ENCODE measurements around the gene AKAP11. TPM values are rescaled to one million over a fixed set of nuclear protein-coding genes. Genes with fewer than 3 reads are reported as not detected.

Gene AKAP11
- total RNA-seq, 1 donor from 2014 or later = 30.6 TPM

DNA sequence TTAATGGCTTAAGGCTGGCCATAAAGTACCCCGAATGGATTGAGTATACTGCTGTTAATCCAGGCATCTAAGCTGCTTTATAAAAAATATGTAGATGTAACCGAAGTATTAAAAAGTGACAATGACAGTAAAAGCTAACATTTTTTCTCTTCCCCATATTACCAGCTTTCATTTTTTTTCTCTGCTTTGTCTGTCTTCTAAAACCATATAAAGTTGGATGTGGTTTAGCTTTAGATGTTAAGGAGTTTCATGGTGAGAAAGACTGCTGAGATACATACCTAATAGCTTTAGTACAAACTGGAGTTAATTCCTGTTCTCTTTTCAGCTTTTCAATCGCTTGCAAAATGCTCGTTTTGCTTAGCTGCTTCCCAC is 838 bp downstream of the AKAP11 start:
- Mint-ChIP-seq H3K4me3 (ENCODE audit: low read depth) (peak overlapping the region; percentile 98), H3K36me3 (ENCODE audit: insufficient read depth) (peaks cover 9% of the 10 kb centered on the region), H3K27ac (peak overlapping the region; percentile 98), H3K9me3 (ENCODE audit: low read depth) (peaks cover 13% of the 10 kb centered on the region), H3K27me3 (no peaks in the 10 kb centered on the region), H3K4me1 (ENCODE audit: low read depth) (peaks cover 25% of the 10 kb centered on the region)
- DNase-seq (ENCODE audit: low spot score, unreplicated experiment) = no peak
- TF ChIP-seq, protein P1, sequence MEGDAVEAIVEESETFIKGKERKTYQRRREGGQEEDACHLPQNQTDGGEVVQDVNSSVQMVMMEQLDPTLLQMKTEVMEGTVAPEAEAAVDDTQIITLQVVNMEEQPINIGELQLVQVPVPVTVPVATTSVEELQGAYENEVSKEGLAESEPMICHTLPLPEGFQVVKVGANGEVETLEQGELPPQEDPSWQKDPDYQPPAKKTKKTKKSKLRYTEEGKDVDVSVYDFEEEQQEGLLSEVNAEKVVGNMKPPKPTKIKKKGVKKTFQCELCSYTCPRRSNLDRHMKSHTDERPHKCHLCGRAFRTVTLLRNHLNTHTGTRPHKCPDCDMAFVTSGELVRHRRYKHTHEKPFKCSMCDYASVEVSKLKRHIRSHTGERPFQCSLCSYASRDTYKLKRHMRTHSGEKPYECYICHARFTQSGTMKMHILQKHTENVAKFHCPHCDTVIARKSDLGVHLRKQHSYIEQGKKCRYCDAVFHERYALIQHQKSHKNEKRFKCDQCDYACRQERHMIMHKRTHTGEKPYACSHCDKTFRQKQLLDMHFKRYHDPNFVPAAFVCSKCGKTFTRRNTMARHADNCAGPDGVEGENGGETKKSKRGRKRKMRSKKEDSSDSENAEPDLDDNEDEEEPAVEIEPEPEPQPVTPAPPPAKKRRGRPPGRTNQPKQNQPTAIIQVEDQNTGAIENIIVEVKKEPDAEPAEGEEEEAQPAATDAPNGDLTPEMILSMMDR (IDR thresholded peaks at IDR 0.05; ENCODE audit: unreplicated experiment) = no peak

DNA sequence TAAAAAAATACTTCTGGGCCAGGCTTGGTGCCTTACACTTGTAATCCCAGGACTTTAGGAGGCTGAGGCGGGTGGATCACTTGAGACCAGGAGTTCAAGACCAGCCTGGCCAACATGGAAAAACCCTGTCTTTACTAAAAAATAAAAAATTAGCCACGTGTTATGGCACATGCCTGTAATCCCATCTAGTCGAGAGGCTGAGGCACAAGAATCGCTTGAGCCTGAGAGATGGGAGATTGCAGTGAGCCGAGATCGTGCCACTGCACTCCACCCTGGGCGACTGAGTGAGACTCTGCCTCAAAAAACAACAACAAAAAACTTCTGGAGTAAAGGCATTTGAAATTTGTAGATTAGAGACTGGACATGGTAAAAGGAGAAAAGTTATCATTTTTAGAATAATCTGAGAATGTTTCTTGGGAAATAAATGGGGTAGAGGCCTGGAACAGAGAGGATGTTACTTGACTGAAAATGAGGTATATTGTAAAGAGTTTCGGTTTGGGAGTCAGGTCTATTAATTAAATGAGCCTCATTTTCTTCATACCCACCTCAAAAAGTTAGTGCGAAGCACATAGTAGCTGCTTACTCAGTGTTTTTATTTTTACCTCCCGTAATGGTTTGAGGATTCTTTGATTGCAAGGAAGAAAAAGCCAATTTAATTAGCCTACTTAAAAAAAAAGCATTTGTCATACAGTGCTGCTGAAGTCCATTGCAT is 2.6 kb downstream of the AKAP11 start:
- TF ChIP-seq, protein P1 (IDR thresholded peaks at IDR 0.05; ENCODE audit: unreplicated experiment) = no peak
- no peak overlapping the region for H3K27ac Mint-ChIP-seq

DNA sequence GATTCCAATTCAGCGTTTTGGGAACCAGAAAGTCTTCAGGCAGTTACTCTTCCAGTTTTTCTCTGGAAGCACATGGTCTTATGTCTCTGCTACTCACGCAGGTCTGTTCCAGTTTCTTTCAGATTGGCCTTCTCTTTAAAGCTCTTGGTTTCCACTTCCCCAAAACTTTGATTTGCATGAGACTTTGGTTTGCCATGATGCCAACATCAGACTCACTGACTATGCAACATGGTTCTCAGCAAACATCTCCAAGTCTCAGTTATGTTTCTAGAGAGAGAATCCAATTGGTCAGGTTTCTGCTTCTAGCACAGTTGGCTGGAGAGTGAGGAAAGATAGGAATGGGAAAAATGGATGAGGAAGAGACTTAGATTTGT is 3.1 kb downstream of the AKAP11 start:
- peaks cover 12% of the 10 kb centered on the region for H3K9me3 Mint-ChIP-seq (ENCODE audit: low read depth)
- H3K27ac Mint-ChIP-seq = no peak overlapping the region
- TF ChIP-seq, protein P1 (IDR thresholded peaks at IDR 0.05; ENCODE audit: unreplicated experiment) = no peak
- peaks cover 9% of the 10 kb centered on the region for H3K36me3 Mint-ChIP-seq (ENCODE audit: insufficient read depth)
- no peak for DNase-seq (ENCODE audit: low spot score, unreplicated experiment)
- no peak overlapping the region for H3K4me3 Mint-ChIP-seq (ENCODE audit: low read depth)
- H3K4me1 Mint-ChIP-seq (ENCODE audit: low read depth) = peaks cover 22% of the 10 kb centered on the region
- H3K27me3 Mint-ChIP-seq = no peaks in the 10 kb centered on the region

More for the DNA sequence above, 2.6 kb downstream of the AKAP11 start:
- H3K4me3 Mint-ChIP-seq (ENCODE audit: low read depth) = no peak overlapping the region
- no peaks in the 10 kb centered on the region for H3K27me3 Mint-ChIP-seq
- H3K9me3 Mint-ChIP-seq (ENCODE audit: low read depth) = peaks cover 13% of the 10 kb centered on the region
- peaks cover 22% of the 10 kb centered on the region for H3K4me1 Mint-ChIP-seq (ENCODE audit: low read depth)
- H3K36me3 Mint-ChIP-seq (ENCODE audit: insufficient read depth) = peaks cover 9% of the 10 kb centered on the region
- DNase-seq (ENCODE audit: low spot score, unreplicated experiment) = no peak

DNA sequence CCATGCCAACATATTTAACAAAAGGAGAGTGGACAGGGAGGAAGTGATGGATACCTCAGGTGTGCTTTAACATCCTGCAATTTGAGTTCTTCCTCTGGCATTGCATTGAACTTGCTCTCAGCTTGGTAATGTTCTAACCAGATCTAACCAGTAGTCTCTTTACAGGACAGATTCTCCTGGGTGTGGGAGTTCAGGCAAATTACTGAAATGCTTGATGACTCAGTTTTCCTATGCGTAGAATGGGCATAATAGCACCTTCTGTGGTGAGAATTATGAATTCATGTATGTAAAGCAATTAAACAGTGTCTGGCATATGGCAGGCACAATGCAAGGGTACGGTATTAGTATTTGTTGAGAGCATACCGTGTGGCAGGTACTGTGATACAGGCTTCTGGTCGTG is 3.6 kb downstream of the AKAP11 start:
- no peak overlapping the region for H3K27ac Mint-ChIP-seq
- peaks cover 5% of the 10 kb centered on the region for H3K36me3 Mint-ChIP-seq (ENCODE audit: insufficient read depth)
- H3K4me1 Mint-ChIP-seq (ENCODE audit: low read depth) = peaks cover 22% of the 10 kb centered on the region
- no peak overlapping the region for H3K4me3 Mint-ChIP-seq (ENCODE audit: low read depth)
- H3K9me3 Mint-ChIP-seq (ENCODE audit: low read depth) = peaks cover 8% of the 10 kb centered on the region
- no peaks in the 10 kb centered on the region for H3K27me3 Mint-ChIP-seq
- DNase-seq (ENCODE audit: low spot score, unreplicated experiment) = no peak
- TF ChIP-seq, protein P1 (IDR thresholded peaks at IDR 0.05; ENCODE audit: unreplicated experiment) = no peak

- H3K27ac Mint-ChIP-seq = no peak overlapping the region
- peaks cover 22% of the 10 kb centered on the region for H3K4me1 Mint-ChIP-seq (ENCODE audit: low read depth)
- H3K9me3 Mint-ChIP-seq (ENCODE audit: low read depth) = no peaks in the 10 kb centered on the region
- no peaks in the 10 kb centered on the region for H3K27me3 Mint-ChIP-seq
- H3K36me3 Mint-ChIP-seq (ENCODE audit: insufficient read depth) = no peaks in the 10 kb centered on the region
- no peak overlapping the region for H3K4me3 Mint-ChIP-seq (ENCODE audit: low read depth)
- DNase-seq (ENCODE audit: low spot score, unreplicated experiment) = no peak
- TF ChIP-seq, protein P1 (IDR thresholded peaks at IDR 0.05; ENCODE audit: unreplicated experiment) = no peak
These were observed 4.7 kb downstream of the AKAP11 start for GRCh38 chr13:42276683-42277082.

All from progenitor cell of endocrine pancreas (in vitro differentiated cells).